A673 (cell line): ENCODE results near the gene EXOG. TPM values are rescaled to one million over a fixed set of nuclear protein-coding genes. Genes with fewer than 3 reads are reported as not detected.

ENCODE experiments used
- BruUV-seq: library from RNA; stranded (reverse); fragments of 400-500 nt; replicated peaks from 2 replicates; lab custom pipeline; 2021; lab: Mats Ljungman, UMichigan
- CTCF ChIA-PET: fragments of 300-600 bp; sonication (Branson Sonifier 250); formaldehyde crosslinking; loops from one replicate; lab custom pipeline; 2022; ENCODE audit warnings: antibody characterized with exemption; lab: Charles Lee
- POLR2A ChIA-PET: fragments of 300-600 bp; sonication (Branson Sonifier 250); formaldehyde crosslinking; loops from one replicate; lab custom pipeline; 2022; ENCODE audit warnings: antibody characterized with exemption; ENCODE audit not compliant: low non-redundant PET; lab: Charles Lee
- DNase-seq: peaks from one replicate; pipeline ENCODE4 v3.0.0-alpha.2; 2015; ENCODE audit warnings: low spot score
- H3K27ac ChIP-seq: fragments of 200-600 bp; sonication (generic); 2 replicates; pipeline ENCODE4 v1.5.1; 2016; ENCODE audit warnings: mixed run types, low read depth, mild to moderate bottlenecking, mixed read lengths, antibody characterized with exemption, low read length; ENCODE audit not compliant: poor library complexity, severe bottlenecking
- H3K27me3 ChIP-seq: fragments of 200-600 bp; sonication (generic); replicated peaks from 2 replicates; pipeline ENCODE4 v1.6.1; 2017; ENCODE audit warnings: mixed run types, low read depth, mild to moderate bottlenecking, mixed read lengths, antibody characterized with exemption, low read length; ENCODE audit not compliant: insufficient read depth, poor library complexity
- H3K36me3 ChIP-seq: fragments of 200-600 bp; sonication (generic); 2 replicates; pipeline ENCODE4 v1.6.1; 2016; ENCODE audit warnings: mixed run types, mild to moderate bottlenecking, mixed read lengths, antibody characterized with exemption, low read length; ENCODE audit not compliant: insufficient read depth, poor library complexity, severe bottlenecking
- H3K4me1 ChIP-seq: fragments of 200-600 bp; sonication (generic); 2 replicates; pipeline ENCODE4 v1.6.1; 2017; ENCODE audit warnings: mixed run types, mild to moderate bottlenecking, mixed read lengths, antibody characterized with exemption, low read length; ENCODE audit not compliant: insufficient read depth, poor library complexity, severe bottlenecking
- H3K4me3 ChIP-seq: fragments of 200-600 bp; sonication (generic); 2 replicates; pipeline ENCODE4 v1.5.1; 2016; ENCODE audit warnings: low read depth, mixed run types, mild to moderate bottlenecking, mixed read lengths, low read length; ENCODE audit not compliant: poor library complexity, severe bottlenecking
- H3K9me3 ChIP-seq: fragments of 200-600 bp; sonication (generic); 2 replicates; pipeline ENCODE4 v1.6.1; 2016; ENCODE audit warnings: mixed run types, low read depth, mild to moderate bottlenecking, mixed read lengths, antibody characterized with exemption, low read length; ENCODE audit not compliant: poor library complexity, severe bottlenecking
- CTCF ChIP-seq: fragments of 300-800, 200-600 bp; sonication (generic); conservative IDR thresholded peaks from 2 replicates; pipeline ENCODE4 v1.5.1; 2017; ENCODE audit warnings: low read depth, mild to moderate bottlenecking, antibody characterized with exemption, low read length, moderate library complexity, mixed read lengths
- EZH2 ChIP-seq: fragments of 200-600 bp; sonication (generic); IDR thresholded peaks from 2 replicates; pipeline ENCODE4 v1.6.1; 2017; ENCODE audit warnings: borderline replicate concordance, low read depth, mild to moderate bottlenecking, mixed read lengths, antibody characterized with exemption, low read length; ENCODE audit not compliant: poor library complexity, severe bottlenecking
- intact Hi-C: fragments of 100-400 bp; cut with micrococcal nuclease; formaldehyde crosslinking; loops from one replicate; pipeline ENCODE4 v1.10.0; 2022; ENCODE audit not compliant: unreplicated experiment
- total RNA-seq: library from RNA; stranded (reverse); gene quantifications from 2 replicates; pipeline ENCODE4 v1.2.3, GENCODE V29; 2021

The EXOG gene
- total RNA-seq, 1 experiment from 2014 or later, result 12.4 TPM

DNA sequence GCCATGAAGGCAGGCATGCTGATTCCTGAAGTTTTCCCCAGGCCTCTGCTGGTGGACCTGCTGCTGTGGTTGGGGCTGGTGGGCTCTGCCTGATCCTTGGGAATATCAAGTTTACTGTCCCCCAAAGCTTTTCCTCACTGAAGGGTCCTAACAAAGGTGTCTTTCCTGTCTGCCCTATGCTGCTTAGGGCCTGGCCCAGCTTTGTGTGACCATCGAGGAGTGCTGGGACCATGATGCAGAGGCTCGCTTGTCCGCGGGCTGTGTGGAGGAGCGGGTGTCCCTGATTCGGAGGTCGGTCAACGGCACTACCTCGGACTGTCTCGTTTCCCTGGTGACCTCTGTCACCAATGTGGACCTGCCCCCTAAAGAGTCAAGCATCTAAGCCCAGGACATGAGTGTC, 13.2 kb upstream of the EXOG start:
- POLR2A ChIA-PET, result no interaction called here
- no peak for TF ChIP-seq EZH2
- TF ChIP-seq CTCF, result no peak
- Histone ChIP-seq H3K4me3 (no peak overlapping the region), H3K9me3 (no peaks in the 10 kb centered on the region), H3K27ac (no peak overlapping the region), H3K4me1 (no peaks in the 10 kb centered on the region), H3K36me3 (peaks cover 11% of the 10 kb centered on the region), H3K27me3 (no peaks in the 10 kb centered on the region)
- CTCF ChIA-PET, result no interaction called here
- intact Hi-C loops, result loop anchor here (5.0 kb wide), 2 partner anchors 136 to 366 kb away; partner anchors contain the start of gene XYLB
- no TSS peak for BruUV-seq
- no peak for DNase-seq

DNA sequence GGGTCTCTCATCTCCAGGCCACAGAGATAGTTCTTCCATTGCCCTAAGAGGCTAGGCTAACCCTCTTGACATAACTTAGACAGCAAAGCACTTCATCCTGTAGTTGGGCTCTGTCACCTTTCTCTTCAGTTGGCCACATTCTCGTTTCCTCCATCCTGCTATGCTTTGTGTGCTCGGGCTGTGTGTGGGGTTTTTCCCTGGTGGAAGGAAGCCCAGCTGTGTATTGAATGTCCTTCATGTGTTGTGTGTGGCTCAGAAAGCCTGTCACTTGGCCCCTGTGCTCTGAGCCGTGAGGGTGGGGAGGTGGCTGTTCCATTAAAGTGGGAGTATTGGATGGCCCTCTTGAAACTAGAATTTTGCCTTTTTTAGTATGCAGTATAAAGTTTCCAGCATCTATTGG, 8.8 kb upstream of the EXOG start:
- no peak for DNase-seq
- intact Hi-C loops, result no loop called here
- POLR2A ChIA-PET, result no interaction called here

GRCh38 chr3:38488949-38489348, 7.2 kb upstream of the EXOG start:
- POLR2A ChIA-PET, result no interaction called here
- Histone ChIP-seq H3K27ac (no peak overlapping the region), H3K9me3 (no peaks in the 10 kb centered on the region), H3K27me3 (no peaks in the 10 kb centered on the region), H3K4me1 (no peaks in the 10 kb centered on the region), H3K36me3 (no peaks in the 10 kb centered on the region), H3K4me3 (no peak overlapping the region)
- no peak for DNase-seq
- CTCF ChIA-PET, result no interaction called here
- intact Hi-C loops, result no loop called here
- no TSS peak for BruUV-seq
- TF ChIP-seq CTCF, result no peak
- no peak for TF ChIP-seq EZH2

More for the DNA sequence above, 8.8 kb upstream of the EXOG start:
- H3K4me1 ChIP-seq, result no peaks in the 10 kb centered on the region
- H3K4me3 ChIP-seq, result no peak overlapping the region
- H3K27me3 ChIP-seq, result no peaks in the 10 kb centered on the region
- no peak overlapping the region for H3K27ac ChIP-seq
- no TSS peak for BruUV-seq
- TF ChIP-seq EZH2, result no peak
- no peak for TF ChIP-seq CTCF
- CTCF ChIA-PET, result no interaction called here
- no peaks in the 10 kb centered on the region for H3K9me3 ChIP-seq
- no peaks in the 10 kb centered on the region for H3K36me3 ChIP-seq
